Suppressor macrophage (primary cell): Measurements from ENCODE around the gene RAB35.

ENCODE experiments used
- DNase-seq, 4 experiments: peaks; one replicate each; pipeline ENCODE4 v3.0.0-alpha.2; 2020 to 2022

RAB35 gene

DNA sequence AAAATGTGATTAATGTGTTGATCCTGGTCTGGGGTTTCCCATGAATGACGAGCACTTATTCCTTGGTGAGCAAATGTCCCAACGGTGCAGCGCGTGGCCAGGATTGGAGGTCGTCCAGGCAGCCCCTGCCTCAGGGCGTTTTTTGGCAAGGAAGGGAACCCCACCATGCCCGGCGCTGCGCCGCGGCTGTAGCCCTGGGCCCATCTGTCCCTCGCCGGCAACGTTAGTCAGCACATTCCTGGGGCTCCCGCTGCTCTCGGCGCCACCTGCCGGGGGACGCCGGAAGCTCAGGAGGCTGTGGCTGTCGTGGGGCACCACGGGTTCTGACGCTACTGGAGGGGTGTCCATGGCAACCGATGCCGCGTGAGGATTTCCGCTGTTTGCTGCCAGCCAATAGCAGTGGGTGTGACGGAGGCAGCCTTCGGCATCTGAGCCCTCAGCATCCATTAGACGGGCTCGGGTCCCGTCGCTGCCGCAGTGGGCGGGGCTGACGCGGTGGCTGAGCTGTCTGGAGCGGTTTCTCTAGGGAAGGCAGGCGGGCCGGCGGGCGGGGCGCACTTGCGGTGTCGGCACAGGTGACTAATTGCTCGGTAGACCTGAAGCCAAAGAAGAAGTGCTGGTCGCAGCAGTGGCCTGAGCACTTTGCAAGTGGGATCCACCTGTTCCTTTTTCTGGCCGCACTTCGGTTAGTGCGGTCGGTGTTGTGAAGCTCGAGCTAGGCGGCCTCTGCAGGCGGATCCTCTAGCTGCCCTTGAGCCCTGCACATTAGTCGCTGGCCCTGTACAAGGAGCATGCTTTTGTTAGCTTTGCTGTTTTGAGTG is 29.5 kb downstream of the RAB35 start:
- peak; percentile 98 to 99 (median 98) for DNase-seq

DNA sequence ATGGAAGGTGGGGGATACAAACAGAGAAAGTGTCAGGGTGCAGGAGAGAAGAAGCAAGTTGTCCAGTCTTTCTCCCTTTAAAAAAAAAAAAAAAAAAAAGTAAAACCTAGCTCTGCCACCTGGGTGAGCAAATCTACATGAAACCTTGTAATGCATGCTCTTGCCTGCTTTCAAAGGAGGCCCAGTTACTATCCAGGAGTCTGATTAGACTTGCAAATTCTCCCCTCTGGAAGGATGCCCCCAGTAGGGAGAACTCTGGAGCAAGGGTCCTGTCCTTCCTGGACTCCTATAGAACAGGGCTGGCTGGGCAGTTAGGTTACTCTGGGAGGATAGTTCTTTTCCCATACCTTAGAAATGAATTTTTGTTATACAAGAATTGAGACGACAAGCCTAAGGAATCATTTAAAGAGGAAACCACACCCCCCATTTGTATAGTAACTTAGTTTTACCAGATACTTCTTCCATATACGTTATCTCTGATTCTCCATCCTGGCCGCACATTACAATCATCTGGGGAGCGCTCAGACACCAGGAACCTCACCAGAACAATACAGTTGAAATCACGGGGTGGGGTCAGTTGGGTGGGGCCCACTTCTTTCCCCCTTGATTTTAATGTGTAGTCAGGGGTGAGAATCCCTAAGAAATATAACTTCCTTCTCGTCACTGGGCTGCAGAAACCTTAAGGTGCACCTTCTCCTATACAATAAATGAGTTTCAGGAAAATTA is 30.5 kb downstream of the RAB35 start:
- no peak for DNase-seq

DNA sequence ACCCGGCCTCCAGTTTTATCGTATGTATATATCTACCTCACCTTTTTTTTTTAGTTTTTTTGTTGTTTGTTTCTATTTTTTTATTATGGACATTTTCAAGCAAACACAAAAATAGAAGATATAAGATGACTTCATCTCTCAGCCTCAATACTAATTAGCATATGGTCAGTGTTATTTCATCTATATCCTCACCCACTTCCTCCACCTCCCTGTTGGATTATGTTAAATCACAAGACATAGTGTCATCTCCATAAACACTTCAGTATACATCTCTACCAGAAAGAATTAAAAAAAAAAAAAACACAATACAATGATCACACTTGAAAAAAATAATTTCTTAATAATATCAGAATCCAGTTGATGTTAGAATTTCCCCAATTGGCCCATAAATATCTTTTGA is 34.9 kb downstream of the RAB35 start:
- peak in 3 of 4 experiments; percentile 9 to 73 (median 66) for DNase-seq

DNA sequence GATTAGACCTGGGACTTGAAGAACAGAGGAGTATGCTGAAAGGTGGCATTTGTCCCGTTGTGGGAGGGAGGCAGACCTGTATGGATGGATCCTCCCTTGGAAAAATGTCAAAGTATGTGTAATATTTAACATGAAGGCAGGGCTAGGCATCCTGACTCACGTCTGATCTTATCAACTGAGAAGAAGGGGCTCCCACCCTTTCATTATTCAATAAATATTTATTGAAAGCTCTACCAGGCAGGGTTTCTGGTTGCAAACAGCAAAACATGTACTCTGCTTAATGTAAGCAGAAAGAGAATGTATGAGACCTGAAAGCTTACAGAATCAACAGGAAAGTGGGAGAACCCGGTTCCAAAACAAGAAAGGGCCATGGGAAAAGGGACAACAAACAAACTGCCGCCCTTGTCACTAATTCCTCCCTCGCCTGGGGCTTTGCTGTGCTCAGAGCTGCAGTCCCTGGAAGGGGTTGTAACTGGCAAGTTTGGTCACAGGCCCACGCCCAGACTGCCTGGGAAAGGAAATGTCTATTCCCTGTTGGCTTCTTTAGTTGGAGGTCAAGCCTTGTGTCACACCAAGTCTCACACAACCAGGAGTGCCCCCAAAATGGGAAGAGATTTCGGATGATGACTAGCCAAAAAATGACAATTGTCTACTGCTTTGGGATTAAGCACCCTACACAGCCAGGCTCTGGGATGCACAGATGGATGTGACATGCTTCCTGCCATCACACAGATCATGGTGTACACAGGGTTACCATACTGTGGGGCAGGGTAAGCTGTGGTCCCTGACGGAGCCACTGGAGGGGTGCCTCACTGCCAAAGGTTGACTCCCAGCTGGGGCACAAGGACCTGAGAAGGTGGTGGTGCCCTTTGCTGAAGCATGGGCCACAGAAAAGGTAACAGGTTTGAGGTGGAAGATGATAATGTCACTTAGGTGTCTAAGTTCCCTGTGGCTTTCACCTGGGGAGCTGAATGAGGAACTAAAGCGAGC is 36.8 kb downstream of the RAB35 start:
- DNase-seq = no peak

DNA sequence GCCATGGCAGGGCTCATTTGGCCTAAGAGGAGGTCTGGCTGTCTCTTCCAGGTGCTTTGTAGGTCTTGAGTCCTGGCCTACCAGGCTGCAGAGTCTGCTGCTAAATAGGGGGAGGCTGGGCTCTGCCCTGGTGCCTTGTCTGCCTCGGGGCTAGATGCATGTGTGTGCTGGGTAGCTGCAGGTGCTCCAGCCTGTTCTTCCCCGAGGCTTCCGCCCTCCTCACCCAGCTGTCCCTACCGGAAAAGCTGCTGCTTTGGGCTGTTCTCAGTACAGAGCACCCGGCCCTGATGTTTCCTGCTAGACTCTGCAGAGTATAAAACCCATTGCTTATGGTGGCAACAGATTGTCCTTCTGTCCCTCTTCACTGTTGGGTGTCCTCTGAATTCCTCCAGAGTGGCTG is 37.7 kb downstream of the RAB35 start:
- no peak for DNase-seq

DNA sequence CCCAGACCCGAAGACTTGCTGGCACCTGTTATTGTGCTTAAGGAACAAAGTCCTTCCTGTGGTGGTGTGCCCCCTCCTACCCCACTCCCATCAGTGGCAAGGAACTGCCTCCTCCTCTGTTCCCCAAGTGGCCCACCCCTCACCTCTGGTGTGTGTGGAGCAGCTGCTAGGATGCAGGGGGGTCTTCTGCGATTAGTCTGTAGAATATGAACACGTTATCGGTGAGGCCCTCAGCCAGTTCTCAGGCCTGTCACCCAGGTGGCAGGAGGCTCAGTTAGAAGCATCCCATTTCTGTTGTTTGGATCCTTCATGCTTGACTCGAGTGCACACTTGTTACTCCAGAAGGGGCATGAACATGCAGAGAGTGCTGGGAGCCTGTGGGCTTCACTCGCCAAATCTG is 39.3 kb downstream of the RAB35 start:
- DNase-seq = no peak

DNA sequence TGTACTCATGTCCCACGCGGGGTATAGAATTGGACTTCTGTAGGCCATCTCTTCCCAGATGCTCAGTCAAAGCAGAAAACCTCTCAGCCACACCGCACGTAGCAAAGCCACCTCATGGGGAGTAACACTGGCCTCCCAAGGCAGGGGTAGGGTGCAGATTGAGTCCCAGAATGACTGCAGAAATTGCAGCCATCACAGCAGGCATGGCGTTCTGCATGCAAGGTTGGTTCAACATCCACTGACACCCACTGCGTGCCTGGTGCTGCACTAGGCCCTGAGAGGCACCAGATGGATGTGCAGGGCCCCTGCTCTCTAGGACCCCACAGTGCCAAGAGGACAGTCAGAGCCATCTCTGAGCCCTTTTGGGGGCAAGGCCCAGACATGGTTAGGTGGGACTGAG is 39.9 kb downstream of the RAB35 start:
- DNase-seq = no peak

DNA sequence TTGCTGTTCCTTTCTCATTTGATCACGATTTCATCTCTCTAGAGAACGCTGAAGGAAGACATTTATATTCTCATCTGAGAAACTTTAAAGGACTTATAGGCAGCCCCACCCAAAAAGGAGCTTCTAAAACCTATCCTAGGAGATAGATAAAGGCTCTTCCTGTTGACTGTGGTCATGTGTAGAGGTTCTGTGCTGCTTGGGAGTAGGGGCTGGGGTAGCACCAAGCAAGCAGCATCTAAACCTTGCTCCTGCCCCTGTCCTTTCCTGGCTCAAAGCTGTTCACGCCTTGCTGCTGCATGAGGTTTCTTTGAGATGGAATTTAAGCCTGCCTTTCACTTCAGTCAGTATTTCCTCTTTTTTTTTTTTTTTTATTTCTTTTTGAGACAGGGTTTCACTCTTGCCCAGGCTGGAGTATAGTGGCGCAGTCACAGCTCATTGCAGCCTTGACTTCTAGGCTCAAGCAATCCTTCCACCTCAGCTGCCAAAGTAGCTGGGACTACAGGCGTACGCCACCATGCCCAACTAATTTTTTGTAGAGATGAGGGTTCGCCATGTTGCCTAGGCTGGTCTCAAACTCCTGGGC is 41.4 kb downstream of the RAB35 start:
- DNase-seq = peak in 3 of 4 experiments; percentile 0 to 40 (median 31)

DNA sequence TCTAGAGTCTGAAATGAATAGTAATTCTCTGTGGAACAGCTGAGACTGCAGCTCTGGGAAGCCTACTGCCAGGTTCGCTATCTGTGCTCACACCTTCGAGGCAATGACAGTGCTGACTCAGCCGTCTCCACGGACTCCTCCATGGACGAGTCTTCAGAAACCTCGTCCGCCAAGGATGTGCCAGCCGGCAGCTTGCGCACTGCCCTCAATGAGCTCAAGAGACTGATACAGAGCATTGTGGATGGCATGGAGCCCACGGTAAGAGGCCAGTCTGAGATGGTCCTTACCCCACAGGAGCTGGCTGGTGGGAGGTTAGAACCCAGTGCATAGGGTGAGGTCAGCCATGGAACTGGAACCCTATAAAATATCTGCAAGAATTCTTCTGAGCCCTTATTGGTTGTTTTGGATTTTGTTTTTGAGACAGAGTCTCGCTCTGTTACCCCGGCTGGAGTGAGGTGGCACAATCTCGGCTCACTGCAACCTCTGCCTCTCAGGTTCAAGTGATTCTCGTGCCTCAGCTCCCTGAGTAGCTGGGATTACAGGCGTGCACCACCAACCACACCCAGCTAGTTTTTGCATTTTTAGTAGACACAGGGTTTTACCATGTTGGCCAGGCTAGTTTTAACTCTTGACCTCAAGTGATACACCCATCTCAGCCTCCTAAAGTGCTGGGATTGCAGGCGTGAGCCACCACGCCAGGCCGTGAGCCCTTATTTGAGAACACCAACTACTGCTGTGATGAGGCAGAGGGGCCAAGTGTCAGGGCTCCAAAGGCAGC is 43.9 kb downstream of the RAB35 start:
- no peak for DNase-seq

DNA sequence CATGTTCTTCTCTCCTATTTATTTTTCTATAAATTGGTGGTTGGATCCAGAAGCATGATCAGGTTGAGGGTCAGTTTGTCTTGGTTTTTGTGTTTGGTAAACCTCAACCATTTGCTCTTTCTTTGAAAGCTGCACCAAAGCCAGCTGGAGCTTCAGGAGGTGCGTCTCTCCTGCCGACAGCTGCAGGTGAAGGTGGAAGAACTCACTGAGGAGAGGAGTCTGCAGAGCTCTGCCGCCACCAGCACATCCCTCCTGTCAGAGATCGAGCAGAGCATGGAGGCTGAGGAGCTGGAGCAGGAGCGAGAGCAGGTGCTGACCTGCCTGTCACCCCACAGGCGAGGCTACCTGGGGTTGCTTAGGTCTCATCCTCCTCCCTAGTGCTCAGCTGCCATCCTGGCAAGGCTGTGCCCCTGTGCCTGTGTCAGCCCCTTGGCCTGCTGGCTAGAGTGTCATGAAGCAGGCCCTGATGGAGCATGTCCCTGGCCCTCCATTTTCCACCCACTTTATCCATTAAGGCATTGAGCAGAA is 45.0 kb downstream of the RAB35 start:
- no peak for DNase-seq

DNA sequence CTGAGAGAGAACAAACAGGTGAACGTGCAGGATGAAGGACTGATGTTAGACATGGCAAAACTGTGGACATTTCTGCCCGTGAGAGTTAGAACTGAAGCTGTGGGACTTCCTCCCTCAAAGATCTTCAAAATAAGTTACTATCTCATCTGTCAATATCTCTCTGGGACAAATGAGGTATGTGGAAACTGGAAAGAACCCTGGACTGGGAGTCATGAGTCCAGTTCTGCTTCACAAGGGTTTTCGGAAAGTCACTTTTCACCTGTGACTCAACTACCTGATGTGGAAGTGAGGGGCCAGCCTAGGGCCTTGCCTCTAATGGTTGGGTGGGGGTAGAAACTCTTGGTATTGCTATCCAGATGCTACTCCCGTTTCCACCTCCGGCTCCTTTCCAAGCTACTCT is 47.3 kb downstream of the RAB35 start:
- DNase-seq = no peak

DNA sequence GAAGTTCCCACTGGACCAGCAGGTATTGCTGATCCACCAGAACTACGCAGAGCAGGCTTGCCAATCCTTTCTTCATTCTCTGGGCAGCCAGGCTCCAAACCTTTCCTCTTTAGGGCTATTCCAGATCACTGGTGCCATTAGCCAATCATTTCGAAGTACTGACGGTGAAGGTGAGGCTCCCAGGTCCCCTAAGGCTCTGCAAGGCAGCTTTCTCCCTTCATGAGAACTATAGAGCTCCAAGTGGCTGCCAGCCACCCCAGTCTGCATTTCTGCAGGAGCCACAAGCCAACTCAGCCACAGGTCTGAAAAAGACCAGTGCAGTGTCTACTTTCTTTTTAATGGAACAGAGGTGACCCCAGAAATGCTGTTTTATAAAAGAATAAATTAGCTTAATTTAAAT is 48.7 kb downstream of the RAB35 start:
- DNase-seq = no peak

DNA sequence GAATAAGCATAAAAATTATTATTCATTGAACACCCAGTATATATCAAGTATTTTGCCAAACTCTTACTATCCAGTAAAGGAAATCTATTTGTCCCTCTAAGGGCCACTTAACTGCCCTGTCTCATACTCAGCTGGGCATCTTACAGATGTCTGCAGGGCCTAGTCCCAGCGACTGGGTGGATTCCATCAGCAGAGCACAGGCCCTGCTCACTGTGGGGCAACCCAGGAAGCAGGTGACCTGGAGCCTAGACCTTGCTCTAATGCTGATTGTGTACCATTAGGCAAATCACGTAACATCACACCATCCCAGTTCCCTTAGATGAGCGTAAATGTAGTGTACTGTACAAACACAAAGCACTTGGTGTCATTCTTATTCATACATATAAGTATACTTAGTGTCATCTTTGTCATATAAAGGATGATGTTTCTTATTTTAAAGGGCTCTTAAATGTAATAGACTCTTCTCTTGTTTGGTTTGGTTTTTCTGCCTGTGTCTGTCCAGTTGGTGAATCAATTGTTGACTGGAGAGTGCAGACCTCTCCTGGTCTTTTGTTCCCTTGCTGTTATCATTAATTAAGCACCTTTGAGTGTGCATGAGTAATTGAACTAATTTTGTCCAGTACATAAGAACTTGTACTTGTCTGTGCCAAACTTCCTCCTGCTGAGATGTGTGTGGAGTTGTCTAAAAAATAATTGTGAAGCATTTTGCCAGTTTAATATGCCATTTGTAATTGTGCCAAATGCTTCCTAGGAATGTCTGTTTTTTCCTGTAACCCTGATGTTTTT is 49.3 kb downstream of the RAB35 start:
- no peak for DNase-seq

DNA sequence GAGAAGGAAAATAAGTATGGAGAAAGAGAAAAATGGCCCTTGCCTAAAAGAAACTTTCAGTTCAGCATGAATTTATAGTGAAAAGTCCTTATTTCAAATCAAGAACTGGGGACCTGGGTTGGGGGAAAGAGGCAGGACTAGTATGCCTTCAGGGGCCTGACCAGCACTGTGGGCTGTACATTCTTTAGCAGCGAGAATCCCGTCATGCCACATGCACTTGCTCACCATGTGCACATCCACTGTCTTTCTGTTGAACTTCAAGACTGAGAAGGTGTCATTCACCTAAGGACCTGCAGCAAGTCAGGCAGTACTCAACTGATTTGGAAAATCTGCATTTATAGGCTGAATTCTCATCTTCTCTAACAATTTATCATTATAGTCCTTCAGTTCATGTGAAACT is 50.2 kb downstream of the RAB35 start:
- DNase-seq = no peak

DNA sequence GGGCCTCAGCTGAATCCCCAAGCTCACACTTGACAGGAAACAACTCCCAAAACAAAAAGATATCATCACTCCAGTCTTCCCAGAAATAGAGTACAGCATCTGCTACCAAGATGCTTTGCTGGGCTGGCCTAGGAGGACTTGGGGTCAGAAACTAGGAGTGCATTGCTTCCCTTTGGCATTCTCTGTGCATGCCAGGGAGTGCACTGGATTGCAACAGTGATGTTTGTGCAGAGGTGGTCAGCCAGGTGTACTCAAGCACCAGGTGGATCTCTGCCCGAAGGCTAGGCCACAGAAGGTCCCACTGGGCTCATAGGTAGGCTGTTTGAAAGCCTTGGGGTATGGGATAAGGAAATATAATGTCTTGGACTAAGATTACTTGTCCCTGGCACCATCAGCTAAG is 51.1 kb downstream of the RAB35 start:
- no peak for DNase-seq

DNA sequence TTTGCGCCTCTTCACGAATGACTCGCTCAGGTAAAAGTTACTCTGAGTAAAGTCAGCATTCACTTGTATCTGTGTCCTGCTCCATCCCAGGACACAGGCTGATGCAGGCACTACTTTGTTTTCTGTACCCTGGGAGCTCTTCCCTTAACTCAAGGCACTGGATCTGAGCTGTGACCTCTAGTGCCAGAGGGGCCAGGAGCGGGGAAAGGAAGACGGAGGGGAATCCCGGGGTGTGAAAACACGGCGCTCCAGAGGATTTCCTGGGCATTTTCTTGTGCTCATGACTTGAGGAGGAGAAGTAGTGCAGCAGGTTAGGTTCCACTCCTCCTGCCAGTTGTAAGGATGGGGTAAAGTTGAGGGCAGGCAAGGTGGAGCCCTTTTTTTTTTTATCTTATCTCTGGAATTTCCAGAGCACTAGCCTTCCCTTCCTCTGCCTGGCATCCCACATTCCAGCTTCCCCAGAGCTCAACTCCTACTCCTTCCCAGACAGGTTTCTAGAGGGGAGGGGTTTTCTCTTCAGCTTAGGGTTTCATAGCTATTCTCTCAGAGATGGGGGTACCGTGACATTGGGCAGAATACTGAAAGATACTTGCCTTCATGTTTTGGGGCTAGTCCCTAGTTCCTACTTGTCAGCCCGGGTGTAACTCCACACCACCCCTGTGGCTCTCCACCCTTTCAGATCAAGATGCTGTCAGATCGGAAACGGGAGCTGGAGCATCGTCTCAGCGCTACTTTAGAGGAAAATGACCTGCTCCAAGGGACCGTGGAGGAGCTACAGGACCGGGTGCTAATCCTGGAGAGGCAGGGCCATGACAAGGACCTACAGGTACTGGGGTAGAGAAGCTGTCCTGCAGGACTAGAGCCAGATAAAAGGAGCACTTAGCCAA is 52.3 kb downstream of the RAB35 start:
- no peak for DNase-seq

DNA sequence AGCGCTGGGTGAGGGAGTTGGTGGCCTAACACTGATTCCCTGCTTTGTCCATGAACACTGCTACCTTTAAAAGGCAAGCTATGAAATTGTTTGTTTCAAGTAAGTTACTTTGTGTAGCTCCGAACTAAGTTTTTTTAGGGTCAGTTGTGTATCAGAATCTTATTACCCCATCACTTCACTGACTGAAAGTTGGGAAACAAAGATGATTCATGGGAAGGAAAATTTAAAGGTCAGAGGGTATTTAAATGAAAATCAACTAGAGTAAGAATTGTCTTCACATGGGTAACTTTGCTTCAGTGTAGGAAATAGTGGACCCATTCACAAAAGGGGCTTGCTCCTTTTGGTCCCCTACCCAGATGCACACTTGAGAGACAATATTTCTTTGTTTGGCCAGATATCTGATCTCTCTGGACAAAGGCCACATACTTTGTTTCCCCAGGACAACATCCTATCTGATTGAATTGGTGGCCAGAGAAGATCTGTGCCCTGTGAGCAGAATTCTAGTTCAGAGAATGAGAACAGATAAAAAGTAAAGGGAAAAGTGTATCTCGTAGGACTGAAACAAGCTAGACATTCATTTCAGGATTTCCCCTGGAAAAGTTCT is 53.5 kb downstream of the RAB35 start:
- no peak for DNase-seq

DNA sequence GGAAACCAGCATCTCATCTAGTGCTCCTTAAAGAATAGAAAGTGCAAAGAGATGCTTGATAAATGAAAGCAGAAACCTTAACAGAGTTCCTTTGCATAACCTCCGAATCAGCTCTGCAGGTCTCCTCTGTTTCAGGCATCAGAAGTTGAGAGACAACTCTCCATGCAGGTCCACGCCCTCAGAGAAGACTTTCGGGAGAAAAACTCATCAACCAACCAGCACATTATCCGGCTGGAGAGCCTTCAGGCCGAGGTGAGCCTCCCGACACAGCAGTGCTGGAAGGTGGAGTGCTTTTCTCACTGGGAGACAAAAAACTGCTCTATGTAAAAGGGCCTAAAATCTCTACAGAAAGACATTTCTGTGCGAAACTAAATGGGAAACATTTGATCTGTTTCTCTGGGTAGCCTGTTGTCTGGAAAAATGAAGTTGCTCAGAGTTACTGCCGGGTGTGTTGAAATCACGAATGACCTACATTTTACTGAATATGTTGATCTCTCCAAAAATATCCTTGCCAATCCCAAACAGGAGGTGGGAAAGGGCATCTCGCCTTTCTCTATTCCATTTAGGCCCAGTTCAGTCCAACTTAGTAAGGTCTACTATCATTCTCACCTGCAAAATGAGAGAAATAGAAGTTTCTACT is 54.9 kb downstream of the RAB35 start:
- no peak for DNase-seq

DNA sequence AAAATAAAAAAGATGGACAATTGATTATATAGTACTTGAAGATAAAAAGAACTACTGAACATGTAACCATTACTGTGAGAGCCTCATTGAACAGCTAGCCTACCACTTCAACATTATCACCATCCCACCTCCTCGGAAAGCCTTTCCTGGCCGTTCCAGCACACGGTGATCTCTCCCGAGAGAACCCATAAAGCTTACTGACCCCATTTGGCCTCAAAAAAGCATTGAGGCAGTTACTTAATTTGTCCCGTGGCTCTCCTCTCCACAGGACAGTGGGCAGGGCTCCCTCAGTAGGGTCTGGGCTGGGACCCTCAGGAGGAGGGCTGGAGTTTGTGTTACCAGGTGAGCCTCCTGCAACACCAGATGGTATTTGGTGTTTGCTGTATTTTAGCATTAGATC is 55.8 kb downstream of the RAB35 start:
- DNase-seq = no peak
